GM23338 (cell line): ENCODE measurements around the gene ZNF524. TPM values are rescaled to one million over a fixed set of nuclear protein-coding genes. Genes with fewer than 3 reads are reported as not detected.

Experiments
- ATAC-seq: fragments of 200-7000 bp; cut with Tn5 transposase; 3 replicates; pipeline ENCODE4 v1.9.1; 2020
- DNase-seq: peaks from one replicate; pipeline ENCODE4 v3.0.0-alpha.2; 2015; ENCODE audit warnings: low spot score
- H2AFZ ChIP-seq: fragments of 200-600 bp; sonication (generic); 2 replicates; pipeline ENCODE4 v1.8.0; 2016; ENCODE audit warnings: antibody characterized with exemption, mild to moderate bottlenecking, moderate library complexity
- H3F3A ChIP-seq: fragments of 200-600 bp; sonication (generic); replicated peaks from 2 replicates; pipeline ENCODE4 v1.8.0; 2017; ENCODE audit warnings: antibody characterized with exemption, mixed run types, low read depth
- H3K27ac ChIP-seq: fragments of 200-600 bp; sonication (generic); 2 replicates; pipeline ENCODE4 v1.6.1; 2016; ENCODE audit warnings: low read depth
- H3K27me3 ChIP-seq: fragments of 200-600 bp; sonication (generic); 2 replicates; pipeline ENCODE4 v1.8.0; 2016; ENCODE audit warnings: mild to moderate bottlenecking, mixed run types, moderate library complexity; ENCODE audit not compliant: insufficient read depth
- H3K36me3 ChIP-seq: fragments of 200-600 bp; sonication (generic); 2 replicates; pipeline ENCODE4 v1.8.0; 2016; ENCODE audit warnings: mild to moderate bottlenecking; ENCODE audit not compliant: insufficient read depth
- H3K4me1 ChIP-seq: fragments of 200-600 bp; sonication (generic); 2 replicates; pipeline ENCODE4 v1.8.0; 2016; ENCODE audit warnings: mild to moderate bottlenecking, moderate library complexity; ENCODE audit not compliant: insufficient read depth
- H3K4me2 ChIP-seq: fragments of 200-600 bp; sonication (generic); 2 replicates; pipeline ENCODE4 v1.7.1; 2017; ENCODE audit warnings: mixed run types
- H3K4me3 ChIP-seq: fragments of 200-600 bp; sonication (generic); 2 replicates; pipeline ENCODE4 v1.6.1; 2016; ENCODE audit warnings: mixed run types
- H3K79me2 ChIP-seq: fragments of 200-600 bp; sonication (generic); replicated peaks from 2 replicates; pipeline ENCODE4 v1.8.0; 2017; ENCODE audit warnings: mild to moderate bottlenecking; ENCODE audit not compliant: insufficient read depth
- H3K9me2 ChIP-seq: fragments of 200-600 bp; sonication (generic); 2 replicates; pipeline ENCODE4 v1.8.0; 2017; ENCODE audit not compliant: insufficient read depth
- H4K20me1 ChIP-seq: fragments of 200-600 bp; sonication (generic); replicated peaks from 2 replicates; pipeline ENCODE4 v1.8.0; 2017; ENCODE audit warnings: mild to moderate bottlenecking; ENCODE audit not compliant: insufficient read depth
- H3K27ac Mint-ChIP-seq: 2 replicates; pipeline ENCODE4 v1.8.0; 2020; ENCODE audit warnings: inconsistent platforms, mild to moderate bottlenecking, moderate library complexity, mixed read lengths
- H3K27me3 Mint-ChIP-seq: 3 replicates; pipeline ENCODE4 v1.8.0; 2022; ENCODE audit warnings: low read depth, mild to moderate bottlenecking, moderate library complexity, mixed read lengths, inconsistent platforms; ENCODE audit not compliant: insufficient read depth, poor library complexity
- H3K36me3 Mint-ChIP-seq: 3 replicates; pipeline ENCODE4 v1.8.0; 2021; ENCODE audit warnings: low read depth, mild to moderate bottlenecking, inconsistent platforms, moderate library complexity, mixed read lengths
- H3K4me1 Mint-ChIP-seq: 3 replicates; pipeline ENCODE4 v1.8.0; 2020; ENCODE audit warnings: mild to moderate bottlenecking, inconsistent platforms, mixed read lengths
- H3K4me3 Mint-ChIP-seq: 3 replicates; pipeline ENCODE4 v1.8.0; 2021; ENCODE audit warnings: moderate library complexity, mild to moderate bottlenecking, inconsistent platforms, mixed read lengths
- H3K9me3 Mint-ChIP-seq: 3 replicates; pipeline ENCODE4 v1.8.0; 2020; ENCODE audit warnings: moderate library complexity, mild to moderate bottlenecking, inconsistent platforms, mixed read lengths
- CREB1 ChIP-seq: fragments of 250-450 bp; sonication (Bioruptor Pico); IDR thresholded peaks from 2 replicates; pipeline ENCODE4 v1.5.0; 2020; ENCODE audit warnings: low read depth, mild to moderate bottlenecking, moderate library complexity
- EZH2 ChIP-seq: fragments of 200-600 bp; sonication (generic); IDR thresholded peaks from one replicate; pipeline ENCODE4 v1.8.0; 2017; ENCODE audit warnings: antibody characterized with exemption, mild to moderate bottlenecking, low read depth; ENCODE audit not compliant: unreplicated experiment
- JUNB ChIP-seq: IDR thresholded peaks from one replicate; pipeline ENCODE4 v1.6.1; 2016; ENCODE audit warnings: antibody characterized with exemption; ENCODE audit not compliant: unreplicated experiment
- POLR2AphosphoS5 ChIP-seq: IDR thresholded peaks from 2 replicates; pipeline ENCODE4 v1.6.1; 2016; ENCODE audit warnings: antibody characterized with exemption, low read depth
- REST ChIP-seq: IDR thresholded peaks from one replicate; pipeline ENCODE4 v1.6.1; 2018; ENCODE audit warnings: antibody characterized with exemption; ENCODE audit not compliant: unreplicated experiment
- polyA plus RNA-seq: library from polyadenylated mRNA; unstranded; fragments of >200 nt; fragmentation: Nextera tagmentation; extraction: Ambion mirVana; gene quantifications from 2 replicates; pipeline ENCODE4 v1.2.1, GENCODE V29; 2016
- total RNA-seq: library from RNA; depleted of rRNA; stranded (reverse); fragments of >200 nt; shearing (Covaris generic); gene quantifications from 2 replicates; pipeline ENCODE4 v1.2.3, GENCODE V29; 2014
- TF ChIP-seq, protein P1 (sequence below): fragments of 250-450 bp; sonication (Bioruptor Pico); IDR thresholded peaks from 2 replicates; pipeline ENCODE4 v1.5.0; 2020; ENCODE audit warnings: mild to moderate bottlenecking, moderate library complexity

Gene ZNF524
- total and polyA plus RNA-seq, 2 experiments from 2014 or later, result 6.0 to 8.3 TPM

GRCh38 chr19:55646889-55647731 is 47.0 kb downstream of the ZNF524 start (continued):
- no peak for TF ChIP-seq REST
- TF ChIP-seq EZH2, result no peak
- TF ChIP-seq JUNB, result no peak

DNA sequence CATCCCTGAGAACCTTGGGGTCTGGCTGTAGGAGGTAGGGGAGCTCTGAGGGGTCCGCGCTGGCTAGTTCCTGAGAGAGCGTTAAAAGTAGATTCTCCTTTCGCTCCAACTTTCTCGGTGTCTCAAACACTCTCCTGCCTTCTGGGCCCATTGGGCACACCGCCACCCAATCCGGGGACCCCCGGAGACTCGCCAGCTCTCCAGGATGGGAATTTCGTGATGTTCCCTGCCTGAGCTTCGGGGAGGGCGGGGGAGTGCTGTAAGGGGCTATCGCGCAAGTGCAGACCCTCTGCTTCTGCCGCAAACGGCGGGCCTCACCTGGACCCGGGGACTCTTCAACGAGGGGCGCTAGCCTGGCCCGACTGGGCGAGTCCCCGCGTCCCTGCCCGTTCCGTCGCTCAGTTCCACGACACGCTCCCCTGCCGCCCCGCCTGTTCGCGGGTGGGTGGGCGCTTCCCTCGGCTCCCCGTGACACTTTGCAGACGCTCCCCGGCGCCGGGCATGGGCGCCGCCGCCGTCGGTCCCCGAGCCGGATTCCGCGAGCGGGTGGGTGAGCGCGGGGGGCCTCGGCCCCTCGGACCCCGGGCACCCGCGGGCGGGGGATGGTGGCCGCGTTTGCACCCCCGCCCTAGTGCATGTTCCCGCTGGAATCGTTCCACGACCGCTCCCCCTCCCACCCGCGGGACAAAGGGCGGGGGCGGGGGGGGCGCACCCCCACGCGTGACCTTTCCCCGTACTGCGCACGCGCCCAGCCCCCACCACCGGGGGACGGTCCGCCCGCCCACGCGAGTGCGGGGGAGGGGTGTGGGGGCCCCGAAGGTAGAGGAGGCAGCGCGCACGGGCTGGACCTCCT is 47.9 kb downstream of the ZNF524 start, which contains the start of gene CCDC106:
Gene CCDC106 (plus strand): TSS at position 481 of the 853 bp plus-strand sequence. CDS start 835 bp downstream, outside the sequence.
- Mint-ChIP-seq H3K27ac (no peak within 1 kb of the TSS), H3K4me3 (peak within 1 kb of the TSS; percentile 84), H3K4me1 (peaks cover 34% of the 10 kb centered on the region), H3K9me3 (no peaks in the 10 kb centered on the region; the same call in 2 of the 3 replicates), H3K36me3 (peaks cover 41% of the 10 kb centered on the region), H3K27me3 (peaks cover 42% of the 10 kb centered on the region)
- peak; percentile 49 for ATAC-seq
- Histone ChIP-seq H3K4me1 (no peaks in the 10 kb centered on the region; the same call in 1 of the 2 replicates), H3K36me3 (no peaks in the 10 kb centered on the region), H3K9me2 (no peaks in the 10 kb centered on the region), H3K27ac (peak within 1 kb of the TSS; percentile 59; the same call in 1 of the 2 replicates), H2AFZ (peak within 1 kb of the TSS; percentile 84; the same call in 1 of the 2 replicates), H3K79me2 (peaks cover 36% of the 10 kb centered on the region), H3K4me3 (peak within 1 kb of the TSS; percentile 65), H3F3A (peaks cover 15% of the 10 kb centered on the region; the same call in 1 of the 2 replicates), H4K20me1 (no peaks in the 10 kb centered on the region), H3K27me3 (no peaks in the 10 kb centered on the region), H3K4me2 (peak within 1 kb of the TSS; percentile 87)
- DNase-seq, result peak; percentile 96
- TF ChIP-seq, protein P1, sequence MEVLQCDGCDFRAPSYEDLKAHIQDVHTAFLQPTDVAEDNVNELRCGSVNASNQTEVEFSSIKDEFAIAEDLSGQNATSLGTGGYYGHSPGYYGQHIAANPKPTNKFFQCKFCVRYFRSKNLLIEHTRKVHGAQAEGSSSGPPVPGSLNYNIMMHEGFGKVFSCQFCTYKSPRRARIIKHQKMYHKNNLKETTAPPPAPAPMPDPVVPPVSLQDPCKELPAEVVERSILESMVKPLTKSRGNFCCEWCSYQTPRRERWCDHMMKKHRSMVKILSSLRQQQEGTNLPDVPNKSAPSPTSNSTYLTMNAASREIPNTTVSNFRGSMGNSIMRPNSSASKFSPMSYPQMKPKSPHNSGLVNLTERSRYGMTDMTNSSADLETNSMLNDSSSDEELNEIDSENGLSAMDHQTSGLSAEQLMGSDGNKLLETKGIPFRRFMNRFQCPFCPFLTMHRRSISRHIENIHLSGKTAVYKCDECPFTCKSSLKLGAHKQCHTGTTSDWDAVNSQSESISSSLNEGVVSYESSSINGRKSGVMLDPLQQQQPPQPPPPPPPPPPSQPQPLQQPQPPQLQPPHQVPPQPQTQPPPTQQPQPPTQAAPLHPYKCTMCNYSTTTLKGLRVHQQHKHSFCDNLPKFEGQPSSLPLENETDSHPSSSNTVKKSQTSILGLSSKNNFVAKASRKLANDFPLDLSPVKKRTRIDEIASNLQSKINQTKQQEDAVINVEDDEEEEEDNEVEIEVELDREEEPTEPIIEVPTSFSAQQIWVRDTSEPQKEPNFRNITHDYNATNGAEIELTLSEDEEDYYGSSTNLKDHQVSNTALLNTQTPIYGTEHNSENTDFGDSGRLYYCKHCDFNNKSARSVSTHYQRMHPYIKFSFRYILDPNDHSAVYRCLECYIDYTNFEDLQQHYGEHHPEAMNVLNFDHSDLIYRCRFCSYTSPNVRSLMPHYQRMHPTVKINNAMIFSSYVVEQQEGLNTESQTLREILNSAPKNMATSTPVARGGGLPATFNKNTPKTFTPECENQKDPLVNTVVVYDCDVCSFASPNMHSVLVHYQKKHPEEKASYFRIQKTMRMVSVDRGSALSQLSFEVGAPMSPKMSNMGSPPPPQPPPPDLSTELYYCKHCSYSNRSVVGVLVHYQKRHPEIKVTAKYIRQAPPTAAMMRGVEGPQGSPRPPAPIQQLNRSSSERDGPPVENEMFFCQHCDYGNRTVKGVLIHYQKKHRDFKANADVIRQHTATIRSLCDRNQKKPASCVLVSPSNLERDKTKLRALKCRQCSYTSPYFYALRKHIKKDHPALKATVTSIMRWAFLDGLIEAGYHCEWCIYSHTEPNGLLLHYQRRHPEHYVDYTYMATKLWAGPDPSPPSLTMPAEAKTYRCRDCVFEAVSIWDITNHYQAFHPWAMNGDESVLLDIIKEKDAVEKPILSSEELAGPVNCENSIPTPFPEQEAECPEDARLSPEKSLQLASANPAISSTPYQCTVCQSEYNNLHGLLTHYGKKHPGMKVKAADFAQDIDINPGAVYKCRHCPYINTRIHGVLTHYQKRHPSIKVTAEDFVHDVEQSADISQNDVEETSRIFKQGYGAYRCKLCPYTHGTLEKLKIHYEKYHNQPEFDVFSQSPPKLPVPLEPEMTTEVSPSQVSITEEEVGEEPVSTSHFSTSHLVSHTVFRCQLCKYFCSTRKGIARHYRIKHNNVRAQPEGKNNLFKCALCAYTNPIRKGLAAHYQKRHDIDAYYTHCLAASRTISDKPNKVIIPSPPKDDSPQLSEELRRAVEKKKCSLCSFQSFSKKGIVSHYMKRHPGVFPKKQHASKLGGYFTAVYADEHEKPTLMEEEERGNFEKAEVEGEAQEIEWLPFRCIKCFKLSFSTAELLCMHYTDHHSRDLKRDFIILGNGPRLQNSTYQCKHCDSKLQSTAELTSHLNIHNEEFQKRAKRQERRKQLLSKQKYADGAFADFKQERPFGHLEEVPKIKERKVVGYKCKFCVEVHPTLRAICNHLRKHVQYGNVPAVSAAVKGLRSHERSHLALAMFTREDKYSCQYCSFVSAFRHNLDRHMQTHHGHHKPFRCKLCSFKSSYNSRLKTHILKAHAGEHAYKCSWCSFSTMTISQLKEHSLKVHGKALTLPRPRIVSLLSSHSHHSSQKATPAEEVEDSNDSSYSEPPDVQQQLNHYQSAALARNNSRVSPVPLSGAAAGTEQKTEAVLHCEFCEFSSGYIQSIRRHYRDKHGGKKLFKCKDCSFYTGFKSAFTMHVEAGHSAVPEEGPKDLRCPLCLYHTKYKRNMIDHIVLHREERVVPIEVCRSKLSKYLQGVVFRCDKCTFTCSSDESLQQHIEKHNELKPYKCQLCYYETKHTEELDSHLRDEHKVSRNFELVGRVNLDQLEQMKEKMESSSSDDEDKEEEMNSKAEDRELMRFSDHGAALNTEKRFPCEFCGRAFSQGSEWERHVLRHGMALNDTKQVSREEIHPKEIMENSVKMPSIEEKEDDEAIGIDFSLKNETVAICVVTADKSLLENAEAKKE (CRISPR knock-in tag), result no peak
- peak; percentile 99 for TF ChIP-seq JUNB
- TF ChIP-seq POLR2AphosphoS5, result peak; percentile 6; the same call in 1 of the 2 replicates
- 0 out of 2 replicates have a peak, but pooled peaks have one; percentile 19 for TF ChIP-seq CREB1 (CRISPR knock-in tag)
